CD4-positive, alpha-beta T cell treated with Interleukin-17A for 4 hours (primary cell): ENCODE results near the gene GDPGP1.
"Not testable (repeated sequence)": the region's sequence is repeated elsewhere in the genome, so short reads cannot be mapped to it uniquely, and the experiment has no call there.

ENCODE experiments used
- DNase-seq: peaks from one replicate; pipeline ENCODE4 v3.0.0-alpha.2; 2020; ENCODE audit warnings: mixed read lengths

GDPGP1 gene

GRCh38 chr15:90227336-90227735, 6.7 kb upstream of the GDPGP1 start:
- no peak for DNase-seq

- no peak for DNase-seq
These were observed 5.9 kb upstream of the GDPGP1 start for GRCh38 chr15:90227816-90228772.

- no peak for DNase-seq
These were observed 5.0 kb upstream of the GDPGP1 start for GRCh38 chr15:90228960-90229359.

- DNase-seq, result no peak
These were observed 3.9 kb upstream of the GDPGP1 start for GRCh38 chr15:90230071-90230494.

GRCh38 chr15:90230610-90231009, 3.4 kb upstream of the GDPGP1 start:
- no peak for DNase-seq

GRCh38 chr15:90231028-90232017, 2.7 kb upstream of the GDPGP1 start:
- peak; percentile 84 for DNase-seq

GRCh38 chr15:90232196-90232595, 1.8 kb upstream of the GDPGP1 start:
- DNase-seq, result no peak

- DNase-seq, result peak; percentile 13
These were observed 1.0 kb upstream of the GDPGP1 start for GRCh38 chr15:90232941-90233386.

GRCh38 chr15:90233387-90234095, 468 bp upstream of the GDPGP1 start, which contains the start of gene CIB1:
Gene CIB1 (minus strand): TSS chr15:90233941. CDS start chr15:90233885, 56 bp downstream.
- DNase-seq, result peak; percentile 97

GRCh38 chr15:90239371-90239770, 5.4 kb downstream of the GDPGP1 start:
- DNase-seq, result no peak

GRCh38 chr15:90240856-90241255, 6.8 kb downstream of the GDPGP1 start:
- no peak for DNase-seq

GRCh38 chr15:90241343-90242192, 7.6 kb downstream of the GDPGP1 start:
- DNase-seq, result no peak

GRCh38 chr15:90243943-90244639, 10.1 kb downstream of the GDPGP1 start:
- no peak for DNase-seq

GRCh38 chr15:90248789-90249202, 14.8 kb downstream of the GDPGP1 start:
- DNase-seq, result no peak

GRCh38 chr15:90249203-90249863, 15.3 kb downstream of the GDPGP1 start, which contains the start of gene TTLL13:
Gene TTLL13 (plus strand): TSS chr15:90249556. CDS start chr15:90250631, 1,075 bp downstream.
- DNase-seq, result peak; percentile 80

GRCh38 chr15:90257776-90258175, 23.8 kb downstream of the GDPGP1 start:
- no peak for DNase-seq

- no peak for DNase-seq
These were observed 25.5 kb downstream of the GDPGP1 start for GRCh38 chr15:90259524-90259923.

- not testable (repeated sequence) for DNase-seq
These were observed 26.7 kb downstream of the GDPGP1 start for GRCh38 chr15:90260731-90261130.

GRCh38 chr15:90261811-90262210, 27.8 kb downstream of the GDPGP1 start:
- no peak for DNase-seq

GRCh38 chr15:90262426-90262825, 28.4 kb downstream of the GDPGP1 start:
- DNase-seq, result no peak
